GM12872 (cell line): ENCODE results near the gene INSIG1.

ENCODE experiments used
- TF ChIP-seq, protein P1 (sequence below): IDR thresholded peaks from 3 replicates; pipeline ENCODE4 v1.5.1; 2011; ENCODE audit warnings: low read depth, mild to moderate bottlenecking, low read length, moderate library complexity; ENCODE audit not compliant: insufficient read depth

INSIG1 gene

DNA sequence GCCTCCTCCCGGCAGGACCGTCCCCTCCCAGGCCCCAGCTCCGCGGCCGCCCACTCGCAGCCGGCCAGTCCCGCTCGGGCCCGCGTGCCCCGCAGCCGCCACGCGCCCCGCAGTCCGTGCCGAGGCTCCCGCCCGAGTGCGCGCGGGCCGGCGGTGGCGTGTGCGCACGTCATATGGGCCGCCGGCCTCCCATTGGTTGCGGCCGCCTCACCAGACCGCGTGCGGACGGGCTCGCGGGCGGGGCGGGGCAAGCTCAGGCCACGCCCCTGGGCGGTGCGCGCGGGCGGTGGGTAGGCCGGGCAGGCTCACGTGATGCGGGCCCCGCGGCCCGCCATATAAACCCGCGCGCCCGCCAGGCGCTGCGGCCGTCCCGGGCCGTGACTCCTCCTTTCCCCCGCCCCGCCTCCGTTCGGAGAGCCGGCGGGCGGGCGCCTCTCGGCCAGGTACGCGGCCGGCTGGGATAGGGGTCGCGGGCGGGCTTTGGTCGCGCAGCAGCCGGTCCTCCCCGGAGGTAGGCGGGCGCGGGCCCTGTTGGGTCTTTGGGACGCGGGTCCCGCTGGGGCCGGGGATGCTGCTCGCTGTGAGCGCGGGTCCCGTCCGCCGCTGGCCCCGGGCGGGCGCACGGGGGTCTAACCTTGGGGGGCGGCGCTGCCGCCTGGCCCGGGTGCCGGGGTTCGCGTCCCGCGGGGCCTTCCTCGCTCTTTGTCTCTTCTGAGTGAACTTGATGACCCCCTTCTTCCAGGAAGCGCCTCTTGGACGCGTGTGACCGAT, at the start of gene INSIG1:
TSS of gene INSIG1 (plus strand) at position 362 of the 771 bp plus-strand sequence. CDS start at position 770, 408 bp downstream.
- TF ChIP-seq, protein P1, sequence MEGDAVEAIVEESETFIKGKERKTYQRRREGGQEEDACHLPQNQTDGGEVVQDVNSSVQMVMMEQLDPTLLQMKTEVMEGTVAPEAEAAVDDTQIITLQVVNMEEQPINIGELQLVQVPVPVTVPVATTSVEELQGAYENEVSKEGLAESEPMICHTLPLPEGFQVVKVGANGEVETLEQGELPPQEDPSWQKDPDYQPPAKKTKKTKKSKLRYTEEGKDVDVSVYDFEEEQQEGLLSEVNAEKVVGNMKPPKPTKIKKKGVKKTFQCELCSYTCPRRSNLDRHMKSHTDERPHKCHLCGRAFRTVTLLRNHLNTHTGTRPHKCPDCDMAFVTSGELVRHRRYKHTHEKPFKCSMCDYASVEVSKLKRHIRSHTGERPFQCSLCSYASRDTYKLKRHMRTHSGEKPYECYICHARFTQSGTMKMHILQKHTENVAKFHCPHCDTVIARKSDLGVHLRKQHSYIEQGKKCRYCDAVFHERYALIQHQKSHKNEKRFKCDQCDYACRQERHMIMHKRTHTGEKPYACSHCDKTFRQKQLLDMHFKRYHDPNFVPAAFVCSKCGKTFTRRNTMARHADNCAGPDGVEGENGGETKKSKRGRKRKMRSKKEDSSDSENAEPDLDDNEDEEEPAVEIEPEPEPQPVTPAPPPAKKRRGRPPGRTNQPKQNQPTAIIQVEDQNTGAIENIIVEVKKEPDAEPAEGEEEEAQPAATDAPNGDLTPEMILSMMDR: no peak

DNA sequence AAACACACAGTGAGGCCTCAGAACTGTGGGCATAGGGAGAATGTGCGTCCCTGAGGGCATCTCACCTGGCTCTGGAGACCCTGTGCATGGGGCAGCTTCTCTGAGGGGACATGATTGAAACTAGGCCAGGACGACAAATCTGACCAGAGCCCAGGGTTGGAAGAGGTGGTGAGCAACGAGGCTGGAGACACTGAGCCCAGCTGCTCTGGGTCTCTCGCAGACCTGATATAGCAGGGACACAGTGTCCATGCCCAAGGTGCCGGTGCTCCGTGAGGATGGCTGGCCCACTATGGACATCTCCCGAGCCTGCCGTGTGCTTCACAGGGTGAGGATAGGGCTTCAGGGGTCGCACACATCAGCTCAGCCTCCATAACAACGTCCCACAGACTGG, 49.3 kb upstream of the INSIG1 start:
- TF ChIP-seq, protein P1: no peak

DNA sequence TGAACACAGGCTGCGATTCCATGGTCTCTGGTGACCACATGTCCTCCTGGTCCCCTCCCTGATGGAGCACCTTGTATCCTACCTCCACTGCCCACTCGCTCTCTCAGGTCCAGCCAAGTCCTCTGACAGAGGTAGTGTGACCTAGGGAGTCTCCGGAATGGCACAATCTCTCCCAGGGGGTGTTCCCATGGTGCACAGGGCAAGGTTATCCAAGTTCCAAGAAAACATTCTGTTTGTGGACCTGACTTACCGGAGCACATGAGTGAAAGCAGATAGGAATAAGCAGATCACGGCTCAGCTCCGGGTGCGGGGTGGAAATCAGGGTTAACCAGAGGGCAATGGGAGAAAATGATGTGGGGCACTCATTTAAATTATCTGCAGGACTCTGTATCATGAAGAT, 45.8 kb upstream of the INSIG1 start:
- TF ChIP-seq, protein P1: no peak

DNA sequence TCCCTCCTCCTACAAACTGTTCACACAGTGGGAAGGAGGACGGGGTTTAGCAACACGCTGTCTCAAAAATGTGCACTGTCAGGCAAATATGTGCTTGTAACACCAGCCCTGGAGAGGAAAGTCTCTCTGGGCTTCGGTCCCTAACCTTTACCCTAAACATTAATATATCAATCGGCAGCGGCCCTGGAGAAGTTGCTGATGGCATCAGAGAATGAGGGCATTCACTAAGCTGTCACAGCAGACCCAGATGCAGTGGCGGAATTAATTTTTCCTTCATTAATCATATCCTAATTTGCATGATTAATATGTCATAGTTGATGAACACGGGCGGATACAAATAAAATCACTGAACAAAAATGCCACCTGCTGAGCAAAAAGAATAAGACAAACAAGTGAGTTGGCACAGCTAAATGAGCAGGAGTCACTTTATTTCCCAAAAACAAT, 45.2 kb upstream of the INSIG1 start:
- TF ChIP-seq, protein P1: no peak

DNA sequence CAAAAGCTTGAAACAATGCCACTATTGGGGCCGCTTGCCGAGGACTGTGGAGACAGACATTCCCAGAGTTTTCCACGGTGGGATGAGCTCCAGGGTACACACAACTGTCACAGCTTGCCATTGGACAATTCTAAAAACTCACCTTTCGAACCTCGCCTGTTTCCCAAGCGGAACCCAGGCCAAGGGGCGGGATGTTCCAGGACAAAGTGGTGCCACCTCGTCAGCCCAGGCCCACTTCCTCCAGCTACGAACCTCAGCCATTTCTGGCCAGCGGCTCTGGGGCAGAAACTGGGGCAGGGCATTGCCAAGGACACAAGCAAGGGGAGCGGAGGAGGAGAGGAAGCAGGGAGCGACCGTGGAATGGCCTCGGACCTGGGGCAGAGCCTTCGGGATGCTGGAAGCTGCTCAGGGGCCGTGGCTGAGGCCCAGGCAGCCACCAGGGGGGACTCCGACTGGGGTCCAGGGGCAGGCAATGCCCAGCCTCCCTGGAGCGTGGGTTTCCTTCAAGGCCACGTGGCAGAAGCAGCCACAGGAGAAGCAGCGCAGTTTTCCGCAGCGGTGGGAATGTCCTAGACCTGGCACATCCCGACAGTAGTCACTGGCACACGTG, 44.7 kb upstream of the INSIG1 start:
- TF ChIP-seq, protein P1: no peak

DNA sequence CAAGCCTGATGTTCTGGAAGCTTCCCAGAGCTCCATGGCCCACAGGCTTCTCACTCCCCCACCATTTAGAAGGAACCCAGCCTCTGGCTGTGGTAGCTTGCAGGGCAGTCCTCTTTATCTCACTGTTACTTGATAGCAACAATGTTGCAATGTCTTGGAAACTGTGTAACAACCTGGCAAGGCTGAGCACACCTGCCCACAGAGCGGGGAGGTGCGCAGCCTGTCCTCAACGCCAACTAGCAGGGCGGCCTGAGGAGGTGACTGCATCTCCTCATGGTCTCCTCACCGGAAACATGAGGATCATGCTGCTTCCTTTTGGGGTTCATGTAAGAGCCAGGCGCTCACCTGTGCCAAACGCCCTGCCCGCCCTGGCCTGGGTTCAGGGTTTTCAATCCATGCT, 43.7 kb upstream of the INSIG1 start:
- TF ChIP-seq, protein P1: no peak

DNA sequence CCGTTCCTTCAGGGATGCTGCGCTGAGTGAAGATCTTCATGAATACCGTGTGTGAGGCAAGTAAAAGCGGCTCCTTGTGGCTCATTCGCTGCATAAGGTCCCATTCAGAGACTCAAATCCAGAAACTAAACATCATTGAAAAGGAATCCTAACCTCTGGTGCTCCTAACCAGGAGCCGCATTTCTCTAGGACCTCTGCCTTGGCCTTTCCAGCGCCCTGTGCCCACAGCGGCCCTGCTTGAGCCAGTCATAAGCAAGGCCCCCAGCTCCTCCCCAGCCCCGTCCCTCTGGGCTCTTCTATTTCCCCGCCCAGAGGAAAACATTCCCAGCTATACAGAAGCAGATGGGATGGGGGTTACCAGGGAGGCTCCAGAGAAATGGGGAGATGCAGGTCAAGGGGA, 42.6 kb upstream of the INSIG1 start:
- TF ChIP-seq, protein P1: no peak
